ENCODE results near the gene TUBGCP6. TPM values are rescaled to one million over a fixed set of nuclear protein-coding genes. Genes with fewer than 3 reads are reported as not detected.

The TUBGCP6 gene
- total RNA-seq, 1 donor from 2014 or later, result 48.5 TPM

GRCh38 chr22:50198624-50199017 is 46.2 kb downstream of the TUBGCP6 start:
- H3K4me1 ChIP-seq, result peaks cover 22% of the 10 kb centered on the region
- intact Hi-C loops (cut with DNase I), result no loop called here
- H3K4me3 ChIP-seq, result no peak overlapping the region
- no peaks in the 10 kb centered on the region for H3K9me3 ChIP-seq
- no peaks in the 10 kb centered on the region for H3K27me3 ChIP-seq (ENCODE audit: low read depth)
- DNase-seq, result no peak
- ATAC-seq, result no peak
- no peak for TF ChIP-seq CTCF (IDR thresholded peaks at IDR 0.05)
- H3K36me3 ChIP-seq, result peaks cover 55% of the 10 kb centered on the region
- H3K27ac ChIP-seq, result no peak overlapping the region

- DNase-seq (no peak), ATAC-seq (no peak)
- Histone ChIP-seq H3K4me3 (no peak overlapping the region), H3K27me3 (ENCODE audit: low read depth) (no peaks in the 10 kb centered on the region), H3K36me3 (peaks cover 57% of the 10 kb centered on the region), H3K4me1 (peaks cover 23% of the 10 kb centered on the region), H3K27ac (no peak overlapping the region), H3K9me3 (no peaks in the 10 kb centered on the region)
- intact Hi-C loops (cut with DNase I), result no loop called here
- no peak for TF ChIP-seq CTCF (IDR thresholded peaks at IDR 0.05)
Observed at GRCh38 chr22:50197856-50198623, 46.8 kb downstream of the TUBGCP6 start.

GRCh38 chr22:50197000-50197800 is 47.6 kb downstream of the TUBGCP6 start:
- Histone ChIP-seq H3K4me1 (peaks cover 27% of the 10 kb centered on the region), H3K9me3 (no peaks in the 10 kb centered on the region), H3K36me3 (peaks cover 57% of the 10 kb centered on the region), H3K4me3 (no peak overlapping the region), H3K27me3 (ENCODE audit: low read depth) (no peaks in the 10 kb centered on the region), H3K27ac (no peak overlapping the region)
- ATAC-seq, result no peak
- no peak for TF ChIP-seq CTCF (IDR thresholded peaks at IDR 0.05)
- intact Hi-C loops (cut with DNase I), result no loop called here
- no peak for DNase-seq

- H3K27ac ChIP-seq, result no peak overlapping the region
- no peaks in the 10 kb centered on the region for H3K9me3 ChIP-seq
- H3K4me3 ChIP-seq, result no peak overlapping the region
- no peaks in the 10 kb centered on the region for H3K27me3 ChIP-seq (ENCODE audit: low read depth)
- ATAC-seq (no peak), DNase-seq (no peak)
- H3K36me3 ChIP-seq, result peaks cover 57% of the 10 kb centered on the region
- intact Hi-C loops (cut with DNase I), result no loop called here
- peaks cover 28% of the 10 kb centered on the region for H3K4me1 ChIP-seq
- no peak for TF ChIP-seq CTCF (IDR thresholded peaks at IDR 0.05)
Observed at GRCh38 chr22:50196256-50196655, 48.6 kb downstream of the TUBGCP6 start.

GRCh38 chr22:50194037-50194805 is 50.6 kb downstream of the TUBGCP6 start:
- Histone ChIP-seq H3K4me1 (peaks cover 39% of the 10 kb centered on the region), H3K27me3 (ENCODE audit: low read depth) (no peaks in the 10 kb centered on the region), H3K4me3 (no peak overlapping the region), H3K36me3 (peaks cover 57% of the 10 kb centered on the region), H3K27ac (no peak overlapping the region), H3K9me3 (no peaks in the 10 kb centered on the region)
- no peak for TF ChIP-seq CTCF (IDR thresholded peaks at IDR 0.05)
- intact Hi-C loops (cut with DNase I), result no loop called here
- DNase-seq, result no peak
- no peak for ATAC-seq
